GM20000 (cell line): Measurements from ENCODE around the gene SCAF4.

Experiments
- DNase-seq: peaks from one replicate; pipeline ENCODE4 v3.0.0; 2012; ENCODE audit warnings: low spot score
- CTCF ChIP-seq: IDR thresholded peaks from 2 replicates; pipeline ENCODE4 v1.5.1; 2012; ENCODE audit warnings: mild to moderate bottlenecking, control low read depth; ENCODE audit errors: extremely low read depth, missing control alignments

SCAF4 gene

GRCh38 chr21:31720739-31721138, 11.2 kb downstream of the SCAF4 start:
- DNase-seq: no peak
- no peak for TF ChIP-seq CTCF

GRCh38 chr21:31720330-31720729, 11.6 kb downstream of the SCAF4 start:
- no peak for DNase-seq
- TF ChIP-seq CTCF: no peak

- TF ChIP-seq CTCF: no peak
- DNase-seq: no peak
These were observed 15.8 kb downstream of the SCAF4 start for GRCh38 chr21:31716106-31716505.

GRCh38 chr21:31714741-31715365, 17.1 kb downstream of the SCAF4 start:
- no peak for TF ChIP-seq CTCF
- DNase-seq: no peak

GRCh38 chr21:31713973-31714740, 17.8 kb downstream of the SCAF4 start:
- DNase-seq: no peak
- no peak for TF ChIP-seq CTCF

GRCh38 chr21:31713115-31713514, 18.8 kb downstream of the SCAF4 start:
- no peak for TF ChIP-seq CTCF
- DNase-seq: no peak

- TF ChIP-seq CTCF: no peak
- no peak for DNase-seq
These were observed 20.1 kb downstream of the SCAF4 start for GRCh38 chr21:31711745-31712285.
